K562 (cell line): ENCODE data around the gene SMOC2. TPM values are rescaled to one million over a fixed set of nuclear protein-coding genes. Genes with fewer than 3 reads are reported as not detected.

Experiments used
- ATAC-seq: fragments of 200-7000 bp; cut with Tn5 transposase; 3 replicates; pipeline ENCODE4 v1.9.1; 2020; ENCODE audit warnings: moderate library complexity
- BruUV-seq: library from RNA; stranded (reverse); fragments of 400-500 nt; replicated peaks from 2 replicates; lab custom pipeline; 2021; lab: Mats Ljungman, UMichigan
- CTCF ChIA-PET: fragments of 300-600 bp; formaldehyde crosslinking; extraction: SDS; loops from one replicate; lab custom pipeline; 2021; ENCODE audit warnings: low intra/inter-chr PET ratio; lab: Yijun Ruan, JAX
- POLR2A ChIA-PET: fragments of 300-600, 350-650 bp; sonication (Branson Sonifier 250); formaldehyde crosslinking; extraction: SDS; loops from one replicate; lab custom pipeline; 2021; ENCODE audit warnings: antibody characterized with exemption, inconsistent platforms; lab: Yijun Ruan, JAX
- DNase-seq, 4 experiments: peaks; one replicate each; pipeline versions ENCODE4 v3.0.0 to v3.0.0-alpha.2; 2011 to 2018; ENCODE audit warnings: low spot score in 3 of 4, mixed read lengths in 3 of 4; ENCODE audit errors: extremely low read depth in 1 of 4
- FAIRE-seq: peaks from 2 replicates; lab custom pipeline; 2011; peaks lifted over from hg19 to GRCh38; lab: Jason Lieb, UNC
- H2AFZ ChIP-seq: 2 replicates; pipeline ENCODE4 v1.6.0; 2011; ENCODE audit warnings: low read depth, low read length, control low read depth, inconsistent platforms
- H3K27ac ChIP-seq: fragments of 200-600 bp; 3 replicates; pipeline ENCODE4 v1.8.0; 2011; ENCODE audit warnings: low read depth, mild to moderate bottlenecking, control low read depth, inconsistent platforms, low read length, moderate library complexity, mixed read lengths; ENCODE audit errors: extremely low read depth
- H3K27me3 ChIP-seq, 2 experiments: fragments of 300-600 bp in 1 of 2; 2 replicates in 1 of 2; 3 replicates in 1 of 2; pipeline versions ENCODE4 v1.6.0 to v1.8.0; 2011; ENCODE audit warnings: inconsistent platforms in 2 of 2, low read length in 2 of 2, mild to moderate bottlenecking in 1 of 2, mixed read lengths in 1 of 2, moderate library complexity in 1 of 2; ENCODE audit not compliant: control insufficient read depth in 2 of 2, insufficient read depth in 2 of 2
- H3K36me3 ChIP-seq: fragments of 300-600 bp; 3 replicates; pipeline ENCODE4 v1.8.0; 2011; ENCODE audit warnings: mild to moderate bottlenecking, low read length, inconsistent platforms; ENCODE audit not compliant: control insufficient read depth, insufficient read depth
- H3K4me1 ChIP-seq, 2 experiments: fragments of 200-600 bp in 1 of 2; replicated peaks in 1 of 2; 2 replicates in 1 of 2; 3 replicates in 1 of 2; pipeline versions ENCODE4 v1.5.1 to v1.8.0; 2011; ENCODE audit warnings: inconsistent platforms in 2 of 2, low read length in 2 of 2, mild to moderate bottlenecking in 1 of 2, mixed read lengths in 1 of 2, moderate library complexity in 1 of 2; ENCODE audit not compliant: control insufficient read depth in 2 of 2, insufficient read depth in 2 of 2
- H3K4me2 ChIP-seq: 2 replicates; pipeline ENCODE4 v1.6.1; 2011; ENCODE audit warnings: low read length, control low read depth, inconsistent platforms, mixed read lengths; ENCODE audit not compliant: insufficient read depth
- H3K4me3 ChIP-seq: fragments of 200-600 bp; sonication (generic), shearing (Covaris generic); 2 replicates; pipeline ENCODE4 v1.5.1; 2016; ENCODE audit warnings: control low read depth, inconsistent platforms
- H3K79me2 ChIP-seq: fragments of 200-600 bp; 3 replicates; pipeline ENCODE4 v1.8.0; 2011; ENCODE audit warnings: low read length, inconsistent platforms; ENCODE audit not compliant: control insufficient read depth, insufficient read depth
- H3K9ac ChIP-seq, 2 experiments: 2 replicates each; pipeline versions ENCODE4 v1.6.0 to v1.6.1; 2011; ENCODE audit warnings: low read depth in 2 of 2, low read length in 2 of 2, control low read depth in 1 of 2, inconsistent platforms in 1 of 2, mild to moderate bottlenecking in 1 of 2, mixed read lengths in 1 of 2; ENCODE audit not compliant: insufficient read depth in 1 of 2
- H3K9me1 ChIP-seq: one replicate; pipeline ENCODE4 v1.6.0; 2011; ENCODE audit warnings: inconsistent platforms, mild to moderate bottlenecking, low read length, moderate library complexity; ENCODE audit not compliant: control insufficient read depth, insufficient read depth
- H3K9me3 ChIP-seq: replicated peaks from 2 replicates; pipeline ENCODE4 v1.5.1; 2011; ENCODE audit warnings: low read depth, low read length, inconsistent platforms; ENCODE audit not compliant: control insufficient read depth, insufficient read depth
- H4K20me1 ChIP-seq: replicated peaks from 2 replicates; pipeline ENCODE4 v1.6.1; 2011; ENCODE audit warnings: low read length, inconsistent platforms, mixed read lengths; ENCODE audit not compliant: control insufficient read depth, insufficient read depth
- EZH2 ChIP-seq: IDR thresholded peaks from 2 replicates; pipeline ENCODE4 v1.6.1; 2012; ENCODE audit warnings: low read depth, mild to moderate bottlenecking, inconsistent platforms, low read length, borderline replicate concordance
- HINFP ChIP-seq: fragments of 450-650 bp; conservative IDR thresholded peaks from 2 replicates; pipeline ENCODE4 v1.6.1; 2016; ENCODE audit warnings: missing genetic modification characterization, low read depth, mild to moderate bottlenecking, control low read depth, missing compliant biosample characterization
- ZNF41 ChIP-seq: fragments of 250-450 bp; sonication (Bioruptor Pico); conservative IDR thresholded peaks from 2 replicates; pipeline ENCODE4 v1.4.0; 2020; ENCODE audit warnings: mild to moderate bottlenecking
- WGBS: fragments of 100-300 bp; shearing (Covaris generic); methylation state at CpG from one replicate; pipeline ENCODE4 v1.1.6; 2016; ENCODE audit warnings: low coverage, mixed read lengths; ENCODE audit not compliant: insufficient coverage; ENCODE audit errors: missing lambda C conversion rate; 5-methylcytosine and 5-hydroxymethylcytosine counted together
- in situ Hi-C: fragments of 300-500 bp; cut with MboI; formaldehyde crosslinking; loops from 4 replicates; pipeline ENCODE4 v1.15.0; 2018; ENCODE audit warnings: inconsistent platforms, mixed read lengths
- intact Hi-C: fragments of 100-400 bp; cut with micrococcal nuclease; formaldehyde crosslinking; loops from 2 replicates; pipeline ENCODE4 v1.14.2; 2022
- polyA plus RNA-seq, 8 experiments: library from polyadenylated mRNA; depleted of rRNA in 4 of 8; stranded (reverse) in 5 of 8; unstranded in 3 of 8; fragments of >200 nt; fragmentation: Nextera tagmentation in 2 of 8; fragmentation: Illumina TruSeq in 1 of 8; extraction: Ambion mirVana in 2 of 8; extraction: Trizol in 1 of 8; gene quantifications; 2 replicates each; pipeline versions ENCODE4 v1.2.1 to v1.2.3, GENCODE V29; 2011 to 2014; ENCODE audit warnings: inconsistent platforms in 1 of 8, missing spikeins in 1 of 8
- total RNA-seq, 7 experiments: library from RNA; depleted of rRNA in 6 of 7; stranded (reverse); fragments of >200 nt in 6 of 7; fragmentation: Illumina TruSeq in 2 of 7; extraction: Trizol in 2 of 7; gene quantifications; 2 replicates each; pipeline versions ENCODE4 v1.2.1 to v1.2.3, GENCODE V29; 2011 to 2021; ENCODE audit warnings: low replicate concordance in 1 of 7

SMOC2 gene
- total and polyA plus RNA-seq, 9 of the 15 experiments (the other 6 are each of a cell fraction or from before 2014, with no cell fraction given): 0.45 to 2.3 (median 1.1) TPM

GRCh38 chr6:168616816-168617765, 176.1 kb downstream of the SMOC2 start:
- H3K9ac ChIP-seq: no peak overlapping the region
- H3K27ac ChIP-seq: no peak overlapping the region
- no peaks in the 10 kb centered on the region for H3K9me3 ChIP-seq
- H4K20me1 ChIP-seq: no peaks in the 10 kb centered on the region
- BruUV-seq: no TSS peak
- H3K4me2 ChIP-seq: no peak overlapping the region
- POLR2A ChIA-PET: interaction anchor here (0.6 kb wide), 1 partner anchor 166 kb away, joined by 3 read pairs; no protein-coding TSS in a partner anchor
- no peak overlapping the region for H3K4me3 ChIP-seq
- H2AFZ ChIP-seq: no peak overlapping the region
- H3K79me2 ChIP-seq: no peaks in the 10 kb centered on the region
- intact Hi-C loops (no loop called here), in situ Hi-C loops (no loop called here)
- CTCF ChIA-PET: no interaction called here
- DNase-seq (no peak), FAIRE-seq (no peak), ATAC-seq (no peak)
- no peaks in the 10 kb centered on the region for H3K9me1 ChIP-seq
- H3K4me1 ChIP-seq: no peaks in the 10 kb centered on the region
- peaks cover 0 to 14% of the 10 kb centered on the region in 2 experiments; a peak in 1 of 5 replicates for H3K27me3 ChIP-seq
- no peaks in the 10 kb centered on the region for H3K36me3 ChIP-seq
- TF ChIP-seq HINFP: no peak
- TF ChIP-seq ZNF41: no peak
- no peak for TF ChIP-seq EZH2
- WGBS: 14% methylated on average over 21 of the region's 21 CpGs
